ENCODE measurements around the gene ALK.

- no peak for TF ChIP-seq MAX (IDR thresholded peaks at IDR 0.05)
- TF ChIP-seq RNF2 (IDR thresholded peaks at IDR 0.05; ENCODE audit: borderline replicate concordance, low read depth): no peak
- no peak for TF ChIP-seq CTCF (IDR thresholded peaks at IDR 0.05)
- no peak for TF ChIP-seq JUN (IDR thresholded peaks at IDR 0.05)
- TF ChIP-seq RAD21 (conservative IDR thresholded peaks at IDR 0.05 in 1 of 2, IDR thresholded peaks at IDR 0.05 in 1 of 2): no peak
- TF ChIP-seq TFCP2L1 (CRISPR knock-in tag; IDR thresholded peaks at IDR 0.05): no peak
- no peak for TF ChIP-seq HMGXB4 (CRISPR knock-in tag; IDR thresholded peaks at IDR 0.05; ENCODE audit: borderline replicate concordance)
- no peak for TF ChIP-seq POLR2A (IDR thresholded peaks at IDR 0.05; ENCODE audit: low read length)
- TF ChIP-seq MAZ (IDR thresholded peaks at IDR 0.05; ENCODE audit: borderline replicate concordance, low read depth, low read length): no peak
- no peak for TF ChIP-seq ZNF302 (CRISPR knock-in tag; IDR thresholded peaks at IDR 0.05)
- no peak for TF ChIP-seq RCOR1 (IDR thresholded peaks at IDR 0.05; ENCODE audit: low read depth, low read length)
These were observed 360.2 kb downstream of the ALK start for GRCh38 chr2:29561181-29561580.

Data from A549 (cell line).